Natural killer cell (primary cell): ENCODE measurements around the gene HDAC8. TPM values are rescaled to one million over a fixed set of nuclear protein-coding genes. Genes with fewer than 3 reads are reported as not detected.
A peak's percentile ranks its signal among the peaks of the same experiment; 100 is the strongest.

Experiments
- ATAC-seq, 3 donors: fragments of 150-1000 bp in 2 of 3; fragments of 200-7000 bp in 1 of 3; cut with Tn5 transposase; 1 replicate in 1 of 3; 2 replicates in 2 of 3; pipeline ENCODE4 v1.10.0; 2021; ENCODE audit warnings: mild to moderate bottlenecking in 2 of 3, moderate library complexity in 2 of 3
- DNase-seq, 2 donors: peaks; one replicate each; pipeline versions ENCODE4 v3.0.0 to v3.0.0-alpha.2; 2013 to 2021; ENCODE audit warnings: mixed read lengths in 1 of 2
- H3K27ac ChIP-seq: one replicate; pipeline ENCODE4 v1.5.1; 2013; ENCODE audit warnings: mild to moderate bottlenecking, low read length
- H3K27me3 ChIP-seq: one replicate; pipeline ENCODE4 v1.6.1; 2013; ENCODE audit warnings: low read length; ENCODE audit not compliant: control insufficient read depth, insufficient read depth
- H3K36me3 ChIP-seq: one replicate; pipeline ENCODE4 v1.6.1; 2013; ENCODE audit warnings: low read length; ENCODE audit not compliant: control insufficient read depth, insufficient read depth
- H3K4me1 ChIP-seq: one replicate; pipeline ENCODE4 v1.6.1; 2013; ENCODE audit warnings: low read length; ENCODE audit not compliant: control insufficient read depth, insufficient read depth
- H3K4me3 ChIP-seq: one replicate; pipeline ENCODE4 v1.5.1; 2013; ENCODE audit warnings: low read length
- H3K9me3 ChIP-seq: one replicate; pipeline ENCODE4 v1.6.1; 2013; ENCODE audit warnings: low read length; ENCODE audit not compliant: control insufficient read depth, insufficient read depth
- H3K27ac Mint-ChIP-seq, 2 donors: one replicate each; pipeline ENCODE4 v1.8.0; 2022; ENCODE audit warnings: mild to moderate bottlenecking in 2 of 2, mixed read lengths in 2 of 2, moderate library complexity in 1 of 2
- H3K27me3 Mint-ChIP-seq, 2 donors: one replicate each; pipeline ENCODE4 v1.8.0; 2022; ENCODE audit warnings: low read depth in 2 of 2, mixed read lengths in 2 of 2
- H3K36me3 Mint-ChIP-seq: one replicate; pipeline ENCODE4 v1.8.0; 2022; ENCODE audit warnings: mixed read lengths
- H3K4me1 Mint-ChIP-seq, 2 donors: one replicate each; pipeline ENCODE4 v1.8.0; 2022; ENCODE audit warnings: mixed read lengths in 2 of 2
- H3K4me3 Mint-ChIP-seq: one replicate; pipeline ENCODE4 v1.8.0; 2022; ENCODE audit warnings: mild to moderate bottlenecking, moderate library complexity, mixed read lengths
- H3K9me3 Mint-ChIP-seq, 2 donors: one replicate each; pipeline ENCODE4 v1.8.0; 2022; ENCODE audit warnings: mixed read lengths in 2 of 2
- CTCF ChIP-seq: fragments of 200-600 bp; IDR thresholded peaks from one replicate; pipeline ENCODE4 v1.8.0; 2022; ENCODE audit warnings: antibody characterized with exemption
- WGBS: methylation state at CpG from one replicate; pipeline ENCODE4 v1.1.7; 2013; ENCODE audit warnings: missing lambda C conversion rate; ENCODE audit not compliant: insufficient coverage; 5-methylcytosine and 5-hydroxymethylcytosine counted together
- intact Hi-C: fragments of 100-400 bp; cut with micrococcal nuclease; formaldehyde crosslinking; loops from one replicate; pipeline ENCODE4 v1.14.2; 2022
- total RNA-seq, 4 donors: library from RNA; stranded (reverse); fragments of 120-200 nt in 1 of 4; gene quantifications; one replicate each; pipeline versions ENCODE4 v1.2.3 to v1.2.4, GENCODE V29; 2013 to 2022

Gene HDAC8
- total RNA-seq, 3 donors from 2014 or later (not counting 1 experiment from before 2014, with no cell fraction given) = 24.3 to 30.4 (median 26.6) TPM

- intact Hi-C loops = loop anchor here (10.0 kb wide), 1 partner anchor 1051 kb away; the partner anchor contains the start of gene ZMYM3
- TF ChIP-seq CTCF = no peak
- Mint-ChIP-seq H3K4me3 (peak within 1 kb of the TSS; percentile 92), H3K4me1 (peaks cover 20 to 31% of the 10 kb centered on the region in 2 donors), H3K27me3 (peaks cover 42 to 69% of the 10 kb centered on the region in 2 donors), H3K36me3 (no peaks in the 10 kb centered on the region), H3K9me3 (no peaks in the 10 kb centered on the region), H3K27ac (peak within 1 kb of the TSS in 1 of 2 donors; percentile 76)
- peak in 1 of 2 donors; percentile 34 for DNase-seq
- Histone ChIP-seq H3K36me3 (no peaks in the 10 kb centered on the region), H3K27ac (no peak within 1 kb of the TSS), H3K9me3 (no peaks in the 10 kb centered on the region), H3K4me1 (peaks cover 40% of the 10 kb centered on the region), H3K27me3 (peaks cover 33% of the 10 kb centered on the region), H3K4me3 (peak within 1 kb of the TSS; percentile 43)
- ATAC-seq = peak in 2 of 3 donors; percentile 46 to 63
- WGBS = under 1% methylated on average over 64 of the region's 68 CpGs
These were observed 267.2 kb downstream of the HDAC8 start, which contains the start of gene CITED1 for GRCh38 chrX:72305286-72306084. Gene CITED1 (minus strand): TSS chrX:72305914. CDS start chrX:72302869, 3,045 bp downstream.

- WGBS = 3% methylated on average over 25 of the region's 26 CpGs
- Histone ChIP-seq H3K4me1 (peaks cover 40% of the 10 kb centered on the region), H3K27me3 (peaks cover 33% of the 10 kb centered on the region), H3K9me3 (no peaks in the 10 kb centered on the region), H3K36me3 (no peaks in the 10 kb centered on the region), H3K4me3 (no peak overlapping the region), H3K27ac (no peak overlapping the region)
- no peaks in the 10 kb centered on the region for H3K36me3 Mint-ChIP-seq
- no peaks in the 10 kb centered on the region for H3K9me3 Mint-ChIP-seq
- H3K4me1 Mint-ChIP-seq = peaks cover 20 to 31% of the 10 kb centered on the region in 2 donors
- H3K27me3 Mint-ChIP-seq = peaks cover 44 to 72% of the 10 kb centered on the region in 2 donors
- intact Hi-C loops = loop anchor here (10.0 kb wide), 1 partner anchor 1050 kb away; the partner anchor contains the start of gene ZMYM3
- H3K4me3 Mint-ChIP-seq = peak overlapping the region; percentile 86
- H3K27ac Mint-ChIP-seq = no peak overlapping the region
- no peak for ATAC-seq
- DNase-seq = peak in 1 of 2 donors; percentile 3
- TF ChIP-seq CTCF = no peak
These were observed 267.8 kb downstream of the HDAC8 start for GRCh38 chrX:72304877-72305276.

- Mint-ChIP-seq H3K4me3 (no peak overlapping the region), H3K27me3 (peaks cover 45 to 71% of the 10 kb centered on the region in 2 donors), H3K4me1 (peaks cover under 1 to 14% of the 10 kb centered on the region in 2 donors), H3K27ac (no peak overlapping the region), H3K36me3 (no peaks in the 10 kb centered on the region), H3K9me3 (no peaks in the 10 kb centered on the region)
- no peak for DNase-seq
- Histone ChIP-seq H3K27ac (no peak overlapping the region), H3K4me1 (peaks cover 17% of the 10 kb centered on the region), H3K36me3 (no peaks in the 10 kb centered on the region), H3K9me3 (no peaks in the 10 kb centered on the region), H3K27me3 (peaks cover 10% of the 10 kb centered on the region), H3K4me3 (no peak overlapping the region)
- no peak for TF ChIP-seq CTCF
- 86% methylated on average over 9 of the region's 9 CpGs for WGBS
- no peak for ATAC-seq
- intact Hi-C loops = loop anchor here (10.0 kb wide), 1 partner anchor 1047 kb away; the partner anchor contains the start of gene ZMYM3
These were observed 270.9 kb downstream of the HDAC8 start for GRCh38 chrX:72301781-72302180.
